Smooth muscle cell of the umbilical artery (primary cell): ENCODE results near the gene CLMN. TPM values are rescaled to one million over a fixed set of nuclear protein-coding genes. Genes with fewer than 3 reads are reported as not detected.

ENCODE experiments used
- total RNA-seq: library from RNA; depleted of rRNA; stranded (reverse); fragments of >200 nt; gene quantifications from 2 replicates; pipeline ENCODE4 v1.2.3, GENCODE V29; 2014

CLMN gene
- 0.69 and 1.2 TPM in 2 replicates for total RNA-seq

GRCh38 chr14:95319312-95320077, at the start of gene CLMN:
Gene CLMN, minus strand, starts transcription at chr14:95319908. Its CDS starts 116 bp downstream, at chr14:95319792.

GRCh38 chr14:95157327-95158189, 162.2 kb downstream of the CLMN start, which contains the start of gene DICER1:
Gene DICER1, minus strand, starts transcription at chr14:95157529. Its CDS starts 24,071 bp downstream, at chr14:95133458.

Other genes starting within 250 kb of the CLMN start
- 39.8 and 51.0 TPM in 2 replicates for gene DICER1, start 162.4 kb downstream of the CLMN start, total RNA-seq
- gene SYNE3, start 196.7 kb upstream of the CLMN start, total RNA-seq, result 6.2 and 15.2 TPM in 2 replicates
- gene GLRX5, start 215.1 kb upstream of the CLMN start, total RNA-seq, result 27.1 and 34.7 TPM in 2 replicates